CD1c-positive myeloid dendritic cell (primary cell): ENCODE results near the gene ELAVL3.
A peak's percentile ranks its signal among the peaks of the same experiment; 100 is the strongest.

Source experiments
- DNase-seq: peaks from one replicate; pipeline ENCODE4 v3.0.0-alpha.2; 2016; ENCODE audit errors: extremely low spot score

The ELAVL3 gene

DNA sequence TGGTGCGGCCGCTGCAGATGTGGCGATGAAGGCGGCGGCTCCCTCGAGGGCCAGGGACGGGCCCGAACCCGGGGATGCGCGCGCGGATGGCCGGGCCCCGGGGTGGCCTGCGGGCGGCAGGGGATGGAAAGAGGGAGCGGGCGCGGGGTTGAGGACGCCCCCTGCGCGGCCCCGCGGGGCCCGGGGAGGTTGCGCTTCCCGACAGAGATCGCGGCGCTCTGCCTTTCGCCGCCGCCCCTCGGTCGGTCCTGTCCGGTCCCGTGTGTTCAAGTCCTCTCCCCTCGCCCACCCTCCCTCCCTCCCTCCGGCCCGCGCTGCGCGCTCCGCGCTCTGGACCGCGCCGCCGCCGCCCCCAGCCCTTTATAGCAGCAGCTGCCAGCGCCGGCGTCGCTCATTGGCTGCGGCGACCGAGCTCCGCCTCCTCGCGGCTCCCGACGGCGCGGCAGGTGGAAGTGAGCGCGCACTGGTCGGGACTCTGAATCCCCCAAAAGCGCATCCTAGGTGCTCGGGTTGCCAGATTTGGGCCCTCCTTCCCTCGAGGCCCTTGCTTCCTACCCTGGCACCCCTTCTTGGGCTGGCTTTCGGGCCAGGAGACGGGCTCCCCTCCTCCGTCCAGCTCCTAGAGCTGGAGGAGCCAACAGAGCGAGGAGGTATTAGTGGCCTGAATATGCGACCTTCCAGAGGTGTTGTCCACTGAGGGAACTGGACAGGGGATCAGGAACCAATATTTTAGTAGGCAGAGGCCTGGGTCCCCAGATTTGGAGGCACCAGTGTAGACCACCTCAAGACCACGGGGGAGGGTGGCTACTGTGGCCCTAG lies at the start of gene ELAVL3:
TSS of gene ELAVL3 (minus strand) at position 332 of the 819 bp plus-strand sequence. CDS start 438 bp downstream, outside the sequence.
- DNase-seq: no peak

DNA sequence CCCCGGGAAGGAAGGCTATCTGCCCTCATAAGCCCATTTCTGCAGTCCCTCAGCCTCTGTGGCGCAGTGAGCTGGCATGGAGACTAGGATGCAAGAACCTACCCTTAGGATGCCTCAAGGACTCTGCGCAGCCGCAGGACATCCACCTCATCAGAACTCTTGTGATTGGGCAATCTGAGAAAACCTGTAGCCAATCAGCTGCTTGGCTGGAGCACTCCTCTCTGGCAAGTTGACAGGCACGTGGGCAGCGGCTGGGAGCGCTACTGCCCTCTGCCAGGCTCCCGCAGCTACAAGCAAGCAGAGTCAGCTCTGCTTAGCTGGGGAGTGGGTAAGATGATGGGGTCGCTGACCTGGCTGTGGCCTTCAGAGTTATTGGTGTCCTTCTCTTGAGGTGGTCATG lies 49.6 kb upstream of the ELAVL3 start:
- DNase-seq: peak; percentile 81

DNA sequence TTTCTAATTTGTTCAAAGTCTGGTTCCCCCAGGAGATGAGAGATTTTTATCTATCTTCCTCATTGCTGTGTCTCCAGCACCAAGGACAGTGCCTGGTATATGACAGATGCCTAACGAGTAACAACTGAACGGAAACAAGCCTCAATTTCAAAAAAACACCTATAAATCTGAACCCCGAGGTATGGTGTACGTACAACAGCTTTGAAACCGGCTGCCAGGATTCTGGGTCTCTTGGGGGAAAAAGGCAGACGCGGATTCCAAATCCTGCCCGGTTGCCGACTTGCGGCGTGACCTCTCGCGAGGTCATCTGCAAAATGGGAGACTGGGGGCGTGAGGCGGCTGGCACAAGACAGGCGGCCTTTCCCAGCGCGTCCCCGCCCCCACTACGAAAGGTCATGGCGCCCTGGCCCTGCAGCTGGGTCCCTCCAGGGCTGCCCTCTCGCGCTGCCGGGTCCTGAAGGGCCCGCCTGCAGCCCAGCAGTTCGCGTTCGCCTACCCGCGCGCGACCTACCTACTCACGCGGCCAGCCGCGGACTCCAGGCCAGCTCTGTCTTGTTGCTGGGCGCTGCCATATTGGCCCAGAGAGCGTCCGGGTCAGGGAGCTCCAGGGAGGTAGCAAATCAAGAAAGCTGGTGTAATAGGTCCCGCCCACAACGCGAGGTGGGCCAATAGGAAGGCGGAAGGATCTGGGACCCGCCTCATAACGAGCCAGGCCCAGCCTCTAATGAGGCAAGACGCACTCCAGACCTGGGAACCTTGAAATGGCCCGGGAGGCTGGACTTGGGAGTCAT lies 47.9 kb upstream of the ELAVL3 start, which contains the start of gene ECSIT:
TSS of gene ECSIT (minus strand) at position 584 of the 791 bp plus-strand sequence. CDS start 9,964 bp downstream, outside the sequence.
- peak; percentile 98 for DNase-seq

DNA sequence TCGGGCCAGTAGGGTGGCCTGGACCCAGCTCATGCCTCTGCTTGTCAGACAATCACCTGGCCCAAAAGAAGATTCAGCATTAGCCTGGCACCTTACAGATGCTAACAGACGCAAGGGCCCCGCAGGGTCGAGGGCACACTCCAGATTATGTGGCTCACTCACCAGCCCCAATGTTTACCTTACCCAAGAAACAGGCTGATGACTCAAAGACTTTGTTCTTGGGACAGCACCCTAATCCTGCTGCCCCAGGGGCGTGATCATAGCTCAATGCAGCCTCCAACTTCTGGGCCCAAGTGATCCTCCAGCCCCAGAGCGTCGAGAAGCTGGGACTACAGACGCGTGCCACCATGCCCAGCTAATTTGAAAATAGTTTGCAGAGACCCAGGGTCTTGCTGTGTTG lies 38.3 kb upstream of the ELAVL3 start:
- no peak for DNase-seq

DNA sequence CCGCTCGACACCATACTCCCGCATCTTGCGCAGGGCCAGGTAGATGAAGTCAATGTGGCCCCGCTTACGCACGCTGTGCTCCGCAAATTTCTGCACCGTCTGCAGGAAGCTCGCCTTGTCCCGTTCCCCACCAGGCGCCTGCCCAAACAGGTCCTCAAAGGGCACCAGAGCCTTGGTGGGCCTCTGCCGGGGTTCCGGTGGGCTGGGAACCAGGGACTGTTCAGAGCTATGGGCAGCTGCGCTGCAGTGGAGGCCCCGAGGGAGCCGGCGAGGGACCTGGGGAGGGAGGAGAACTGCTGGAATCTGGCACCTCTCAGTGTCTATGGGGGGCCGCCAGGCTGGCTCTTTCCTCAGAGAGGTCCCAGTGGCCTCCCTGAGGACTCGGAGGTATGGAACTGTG lies 33.1 kb upstream of the ELAVL3 start:
- DNase-seq: no peak

DNA sequence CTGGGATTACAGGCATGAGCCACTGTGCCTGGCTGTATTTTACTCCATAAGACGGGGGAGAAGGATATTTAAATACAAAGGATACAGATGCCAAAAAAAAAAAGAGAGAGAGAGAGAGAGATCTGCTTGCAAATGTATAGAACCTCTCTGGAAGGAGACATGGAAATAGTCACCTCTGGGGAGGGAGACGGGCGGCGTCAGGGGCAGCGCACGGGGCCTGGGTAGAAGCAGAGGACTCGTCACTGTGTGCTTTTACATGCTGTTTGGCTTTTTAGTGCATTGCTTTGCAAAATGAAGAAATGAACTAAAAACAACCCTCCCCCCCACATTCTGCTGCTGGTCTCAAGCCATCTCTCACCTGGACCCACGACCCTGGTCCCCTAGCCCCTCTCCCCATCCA lies 29.6 kb upstream of the ELAVL3 start:
- DNase-seq: no peak

DNA sequence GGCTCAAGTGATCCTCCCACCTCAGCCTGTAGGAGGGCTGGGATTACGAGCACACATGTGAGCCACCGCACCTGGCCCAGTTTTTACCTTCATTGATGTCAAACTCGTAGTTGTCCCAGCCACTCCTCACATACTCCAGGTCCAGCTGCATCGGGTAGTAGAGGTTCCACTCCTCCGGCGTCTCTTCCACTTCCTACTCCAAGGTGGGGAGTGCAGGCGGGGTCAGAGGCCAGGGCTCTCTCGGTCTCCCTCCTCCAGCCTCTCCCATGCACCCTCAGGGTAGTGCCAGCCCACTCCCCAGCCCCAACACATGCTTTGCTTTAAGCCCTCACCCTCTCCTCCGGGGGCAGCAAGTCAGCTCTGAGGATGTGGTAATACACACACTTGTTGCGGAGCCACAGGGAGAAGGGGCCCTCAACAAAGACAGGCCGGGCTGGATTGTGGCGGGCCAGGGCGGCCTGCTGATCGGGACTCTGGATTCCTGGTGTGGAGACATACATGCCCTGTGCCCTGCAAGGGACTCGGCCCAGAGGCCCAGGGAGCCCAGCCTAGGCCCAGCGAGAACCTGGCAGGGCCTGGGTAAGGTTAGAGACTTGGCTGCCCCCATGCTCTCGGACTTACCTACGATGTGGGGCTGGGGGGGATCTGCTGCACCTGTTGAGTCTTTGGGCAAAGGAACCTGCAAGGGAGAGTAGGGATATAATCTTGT lies 26.7 kb upstream of the ELAVL3 start:
- DNase-seq: no peak

DNA sequence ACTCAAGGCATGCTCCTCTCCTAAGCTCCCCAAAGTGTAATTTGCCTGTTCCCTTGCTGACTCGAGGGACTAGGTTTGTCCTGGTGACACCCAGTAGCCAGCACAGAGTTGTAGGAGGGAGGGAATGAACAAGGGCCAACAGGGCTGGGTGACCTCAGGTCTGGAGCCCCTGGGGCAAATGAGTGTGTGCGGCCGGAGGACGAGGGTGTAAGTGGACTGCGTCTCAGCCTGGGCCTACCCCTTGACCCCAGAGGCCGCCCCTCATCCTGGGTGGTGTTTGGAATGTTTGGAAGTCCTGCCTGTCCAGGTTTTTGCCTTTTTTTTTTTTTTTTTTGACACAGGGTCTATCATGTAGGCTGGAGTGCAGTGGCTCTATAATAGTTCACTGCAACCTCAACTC lies 26.1 kb upstream of the ELAVL3 start:
- DNase-seq: no peak

DNA sequence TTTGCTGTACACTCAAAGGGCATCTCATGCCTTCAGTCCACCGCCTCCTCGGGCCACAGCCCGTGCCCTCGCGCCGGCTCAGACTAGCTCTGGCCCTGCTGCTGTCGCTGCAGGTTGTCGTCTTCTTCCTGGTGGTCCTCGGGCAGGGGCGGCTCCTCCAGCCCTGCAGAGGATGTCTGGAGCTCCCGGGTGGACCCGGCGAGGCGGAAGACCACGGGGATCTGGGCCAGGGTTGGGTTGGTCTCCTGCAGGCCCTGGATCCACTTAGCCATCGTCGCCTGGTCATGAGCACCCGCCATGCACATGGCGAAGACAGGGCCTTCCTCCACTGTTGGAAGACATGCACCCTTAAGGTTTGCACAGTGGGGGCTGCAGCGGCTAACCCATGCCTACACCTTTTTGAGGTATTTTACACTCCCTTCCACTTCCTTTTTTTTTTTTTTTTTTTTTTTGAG lies 25.3 kb upstream of the ELAVL3 start:
- no peak for DNase-seq

DNA sequence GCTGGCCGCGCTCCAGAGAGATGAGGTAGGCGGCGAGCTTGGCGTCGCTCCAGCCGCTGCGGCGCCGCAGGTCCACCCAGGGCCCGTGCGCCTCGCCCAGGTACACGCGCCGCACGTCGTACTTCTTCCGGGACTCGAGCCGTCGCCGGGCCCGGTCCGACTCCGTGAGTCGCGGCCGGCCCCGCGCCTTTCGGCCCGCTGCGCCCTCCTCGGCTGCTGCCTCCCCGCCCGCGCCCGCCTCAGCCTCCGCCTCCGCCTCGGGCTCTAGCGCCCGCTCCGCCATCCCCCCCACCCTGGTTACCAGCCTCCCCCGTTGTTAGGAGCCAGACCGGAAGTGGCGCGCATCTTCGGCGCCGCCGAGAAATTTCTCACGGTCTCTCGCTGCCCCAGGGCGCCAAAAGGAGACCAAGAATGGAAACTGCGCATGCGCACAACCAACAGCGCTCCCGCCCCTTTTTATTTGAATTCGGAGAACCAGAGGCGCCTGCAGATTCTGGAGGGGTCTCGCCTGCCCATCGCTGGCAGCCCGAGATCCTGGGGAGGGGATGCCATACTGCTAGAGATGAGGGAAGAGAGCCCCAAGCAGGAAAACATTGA lies 24.8 kb upstream of the ELAVL3 start, which contains the start of gene ZNF653:
TSS of gene ZNF653 (minus strand) at position 336 of the 597 bp plus-strand sequence. CDS start at position 283, 53 bp downstream.
- DNase-seq: peak; percentile 98

DNA sequence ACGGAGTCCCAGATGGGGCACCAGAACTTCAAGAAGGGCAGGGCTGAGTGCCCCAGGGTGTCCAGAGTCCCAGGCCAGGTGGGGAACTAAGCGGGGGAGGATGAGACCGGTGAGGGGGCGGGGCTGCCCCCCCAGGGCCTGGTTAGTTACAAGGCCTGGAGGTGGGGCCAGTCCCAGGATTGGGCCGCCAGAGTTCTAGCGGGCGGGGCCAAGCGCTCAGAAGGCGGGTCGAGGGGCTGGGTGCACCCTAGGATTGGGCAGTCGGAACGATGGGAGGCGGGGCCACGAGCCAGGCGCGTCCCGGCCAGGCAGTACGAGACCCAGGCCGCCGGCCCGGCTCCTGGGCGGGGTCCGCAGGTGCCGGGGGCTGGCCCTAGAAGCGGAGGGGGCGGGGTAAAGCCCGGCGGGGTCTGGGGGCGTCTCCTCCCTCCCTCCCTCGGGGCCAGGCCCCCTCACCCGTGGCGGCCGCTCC lies 24.2 kb upstream of the ELAVL3 start:
- DNase-seq: peak; percentile 92

DNA sequence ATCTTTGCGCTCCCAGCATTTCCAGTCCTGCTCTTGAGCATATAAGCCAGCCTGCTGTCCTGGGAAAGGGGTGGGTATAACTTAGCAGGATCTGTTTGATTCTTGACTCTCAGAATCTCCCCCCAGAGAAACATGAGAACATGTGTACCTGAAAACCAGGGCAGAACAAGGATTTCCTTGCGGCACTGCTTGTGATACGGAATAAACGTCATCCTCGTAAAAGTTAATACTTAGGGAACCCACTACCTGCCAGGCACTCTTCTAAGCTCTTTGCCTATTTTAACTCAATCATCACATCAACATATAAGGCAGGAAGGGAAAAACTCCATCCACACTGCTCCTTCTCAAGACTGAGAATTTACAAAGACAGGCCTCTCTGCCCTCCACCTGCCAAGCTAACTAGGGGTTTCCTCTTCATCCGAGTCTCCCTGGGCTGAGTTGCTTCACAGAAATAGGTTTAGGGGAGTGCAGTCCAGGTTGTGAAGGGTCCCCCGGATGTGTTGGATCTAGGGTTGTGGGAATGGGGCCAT lies 23.7 kb upstream of the ELAVL3 start:
- no peak for DNase-seq

DNA sequence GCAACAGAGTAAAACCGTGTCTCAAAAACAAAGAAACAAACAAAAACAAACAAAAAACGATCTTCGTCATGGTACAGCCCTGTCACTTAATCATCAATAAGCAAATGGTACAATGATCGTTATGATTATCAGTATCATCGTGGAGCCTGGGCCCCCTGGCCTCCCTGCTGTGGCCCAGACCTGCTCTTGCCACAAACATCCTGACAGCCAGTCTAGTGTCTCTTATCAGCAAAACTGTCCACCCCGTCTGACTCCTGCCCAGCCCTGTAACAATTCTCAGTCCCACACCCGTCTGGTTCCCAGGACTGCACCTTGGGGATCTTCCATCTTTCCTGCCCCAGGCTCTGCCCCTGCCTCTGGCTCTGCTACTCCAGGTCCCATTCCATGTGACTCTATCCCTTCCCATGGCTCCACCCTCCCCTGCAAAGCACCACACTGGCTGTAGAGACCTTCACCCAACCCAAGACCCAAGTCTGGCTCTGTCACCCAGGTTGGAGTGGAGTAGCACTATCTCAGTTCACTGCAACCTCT lies 19.1 kb upstream of the ELAVL3 start:
- DNase-seq: no peak

DNA sequence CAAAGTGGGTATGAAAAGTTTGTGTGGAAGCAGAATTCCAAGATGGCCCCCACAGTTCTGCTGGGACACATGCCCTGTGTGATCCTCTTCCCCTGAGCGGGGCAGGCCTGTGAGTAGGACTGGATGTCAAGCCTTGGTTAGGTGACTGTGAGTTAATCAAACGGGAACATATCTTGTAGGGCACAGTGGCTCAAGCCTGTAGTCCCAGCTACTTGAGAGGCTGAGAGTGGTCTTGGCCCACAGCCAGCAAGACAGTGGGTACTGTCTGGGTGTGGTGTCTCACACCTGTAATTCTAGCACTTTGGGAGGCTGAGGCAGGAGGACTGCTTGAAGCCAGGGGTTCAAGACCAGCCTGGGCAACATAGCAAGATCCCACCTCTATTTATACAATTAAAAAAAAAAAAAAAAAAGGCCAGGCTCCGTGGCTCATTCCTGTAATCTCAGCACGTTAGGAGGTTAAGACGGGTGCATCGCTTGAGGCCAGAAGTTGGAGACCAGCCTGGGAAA lies 18.4 kb upstream of the ELAVL3 start:
- no peak for DNase-seq

DNA sequence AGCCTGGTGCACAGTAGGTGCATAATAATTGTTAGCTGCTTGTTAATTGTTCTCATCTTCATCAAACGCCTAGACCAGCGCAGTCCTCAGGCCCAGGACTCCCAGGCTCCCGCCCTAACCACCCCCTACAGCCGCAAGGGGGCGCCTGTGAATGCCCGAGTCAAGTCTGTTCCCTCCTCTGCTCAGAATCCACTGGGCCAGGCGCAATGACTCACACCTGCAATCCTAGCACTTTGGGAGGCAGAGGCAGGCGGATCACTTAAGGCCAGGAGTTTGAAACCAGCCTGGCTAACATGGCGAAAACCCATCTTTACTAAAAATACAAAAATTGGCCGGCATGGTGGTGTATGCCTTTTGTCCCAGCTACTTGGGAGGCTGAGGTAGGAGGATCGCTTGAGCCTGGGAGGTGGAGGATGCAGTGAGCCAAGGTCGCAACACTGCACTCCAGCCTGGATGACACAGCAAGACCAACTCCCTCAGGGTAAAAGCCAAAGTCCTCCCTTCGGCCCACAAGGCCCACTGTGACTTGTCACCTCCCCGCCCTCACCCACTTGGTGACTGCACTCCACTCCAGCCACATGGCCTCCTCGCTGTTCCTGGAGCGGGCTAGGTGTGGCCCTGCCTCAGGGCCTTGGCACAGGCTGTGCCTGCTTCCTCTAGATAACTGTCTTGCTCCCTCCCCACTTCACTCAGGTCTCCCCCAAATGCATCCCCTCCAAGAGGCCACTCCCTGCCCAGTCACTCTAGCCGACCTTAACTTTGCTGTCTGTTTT lies 15.7 kb upstream of the ELAVL3 start:
- DNase-seq: peak; percentile 62

DNA sequence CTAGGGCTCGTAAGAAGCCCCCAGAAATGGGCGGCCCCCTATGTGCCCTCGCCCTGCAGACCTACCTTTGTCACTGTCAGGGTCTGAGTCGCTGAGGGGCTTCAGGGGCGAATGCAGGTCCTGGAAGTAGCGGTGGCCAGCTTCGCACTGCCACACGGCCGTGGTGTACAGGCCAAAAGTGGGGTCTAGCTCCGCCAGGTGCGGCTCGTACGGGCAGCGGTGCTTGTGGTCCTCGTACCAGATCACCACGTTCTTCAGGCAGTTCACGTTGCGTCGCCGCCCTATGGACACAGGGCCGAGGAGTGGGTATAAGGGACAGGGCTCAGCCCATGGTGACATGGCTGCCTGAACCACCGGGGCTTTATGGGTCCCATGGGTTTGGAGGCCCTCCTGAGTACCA lies 15.0 kb upstream of the ELAVL3 start:
- DNase-seq: no peak

DNA sequence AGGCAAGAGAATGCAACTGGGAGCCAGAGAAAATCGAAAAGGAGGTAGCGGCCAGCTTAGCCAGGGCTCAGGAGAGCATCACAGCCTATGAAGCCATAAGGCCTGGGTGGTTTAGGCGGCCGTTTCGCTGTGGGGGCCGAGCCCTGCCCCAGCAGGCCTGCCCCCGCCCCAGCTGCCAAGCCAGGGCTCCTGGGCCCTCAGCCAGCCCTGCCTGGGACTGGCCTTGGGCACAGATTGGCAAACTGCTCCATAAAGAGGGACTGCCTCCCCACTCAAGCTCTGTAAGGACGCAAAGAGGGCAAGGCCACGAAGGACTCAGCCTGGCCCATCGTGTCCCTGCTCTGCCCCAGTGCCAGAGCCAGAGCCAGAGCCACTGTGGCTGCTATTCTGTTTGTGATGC lies 14.6 kb upstream of the ELAVL3 start:
- DNase-seq: no peak

DNA sequence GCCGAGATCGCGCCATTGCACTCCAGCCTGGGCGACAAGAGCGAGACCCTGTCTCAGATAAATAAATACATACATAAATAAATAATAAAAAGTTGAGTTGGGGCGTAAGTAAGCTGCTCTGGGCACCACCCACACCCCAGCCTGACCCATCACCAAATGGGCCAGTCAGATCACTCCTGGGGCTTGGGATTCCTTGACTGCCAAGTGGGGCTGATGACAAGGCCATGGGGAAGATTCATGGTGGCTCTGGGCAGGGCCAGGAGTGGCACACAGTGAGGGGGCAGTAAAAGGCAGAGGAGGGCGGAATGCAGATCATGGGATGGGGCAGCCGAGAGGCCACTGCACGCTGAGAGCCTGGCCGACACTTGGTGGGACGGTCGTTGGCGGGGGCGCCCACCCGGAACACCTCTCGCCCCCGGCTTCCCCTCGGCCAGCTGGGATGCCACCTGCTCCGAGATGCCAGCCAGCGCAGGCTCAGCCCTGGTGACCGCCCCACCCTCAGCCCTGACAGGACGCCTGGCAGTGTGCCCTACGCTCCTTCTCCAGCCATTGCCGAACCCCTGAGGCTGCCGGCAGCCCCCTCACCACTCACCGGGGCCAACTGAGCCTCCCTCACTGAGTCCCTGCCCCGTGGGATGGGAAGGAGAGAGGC lies 13.9 kb upstream of the ELAVL3 start:
- no peak for DNase-seq

DNA sequence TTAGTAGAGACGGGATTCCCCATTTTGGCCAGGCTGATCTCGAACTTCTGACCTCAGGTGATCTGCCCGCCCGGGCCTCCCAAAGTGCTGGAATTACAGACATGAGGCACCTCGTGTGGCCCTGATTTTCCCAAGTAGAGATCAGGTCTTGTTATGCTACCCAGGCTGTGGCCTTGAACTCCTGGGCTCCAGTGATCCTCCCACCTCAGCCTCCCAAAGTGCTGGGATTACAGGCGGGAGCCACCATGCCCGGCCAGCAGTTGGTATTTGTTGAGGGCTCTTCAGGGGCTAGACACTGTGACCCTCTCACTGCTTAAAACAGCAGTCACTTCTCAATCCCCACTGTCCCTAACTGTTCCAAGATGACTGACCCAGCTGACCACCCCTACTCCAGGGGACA lies 8.5 kb upstream of the ELAVL3 start:
- DNase-seq: no peak
